Measurements from ENCODE around the gene SIAH2. TPM values are rescaled to one million over a fixed set of nuclear protein-coding genes. Genes with fewer than 3 reads are reported as not detected.

SIAH2 gene
- total RNA-seq, 2 donors from 2014 or later = 30.6 to 37.6 TPM

DNA sequence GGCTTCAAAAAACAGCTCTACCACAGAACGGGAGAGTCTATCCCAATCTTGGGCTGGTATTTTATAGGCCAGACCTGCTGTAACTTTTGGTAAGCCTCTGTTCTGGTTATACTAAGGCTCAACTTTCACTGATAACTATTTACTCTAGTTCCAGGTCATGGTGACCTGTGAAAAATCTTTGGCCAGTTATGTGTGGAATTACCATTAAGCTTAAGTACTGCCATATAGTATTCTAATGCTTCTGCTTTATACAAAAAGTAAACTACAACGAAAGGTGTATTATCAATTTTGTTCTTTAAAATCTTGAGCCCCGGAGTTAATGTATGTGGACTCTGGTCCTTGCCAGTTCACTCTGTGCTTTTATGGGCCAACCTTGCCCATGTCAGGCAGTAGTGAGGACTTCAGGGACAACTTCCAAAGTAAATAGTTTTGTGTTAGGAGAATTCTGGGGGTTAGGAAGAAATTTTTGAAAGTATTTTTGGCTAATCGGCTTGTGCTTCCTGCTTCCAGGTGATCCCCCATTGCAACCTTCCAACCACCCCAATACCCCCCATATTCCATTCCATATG, 6.4 kb downstream of the SIAH2 start:
- intact Hi-C loops (cut with DNase I) = no loop called here

DNA sequence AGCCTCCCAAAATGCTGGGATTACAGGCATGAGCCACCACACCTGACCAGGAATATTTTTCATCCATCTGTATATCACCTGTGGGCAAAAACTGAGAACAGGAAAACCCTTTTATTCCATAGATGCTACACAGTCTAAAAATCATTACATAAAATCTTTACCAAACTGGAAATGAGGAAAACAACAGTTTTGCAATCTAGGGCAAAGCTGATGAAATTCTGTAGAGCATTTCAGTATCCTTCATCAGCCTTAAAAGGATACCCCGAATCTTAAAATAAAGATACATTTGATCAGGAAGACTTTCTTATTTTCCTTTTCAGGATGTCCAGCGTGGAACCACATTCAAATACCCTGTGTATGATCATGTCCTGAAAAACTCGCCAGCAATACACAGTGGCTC, 7.1 kb downstream of the SIAH2 start:
- intact Hi-C loops (cut with DNase I) = no loop called here
- DNase-seq (ENCODE audit: low spot score) = no peak

More for the DNA sequence above, 6.4 kb downstream of the SIAH2 start:
- no peak for DNase-seq (ENCODE audit: low spot score)

DNA sequence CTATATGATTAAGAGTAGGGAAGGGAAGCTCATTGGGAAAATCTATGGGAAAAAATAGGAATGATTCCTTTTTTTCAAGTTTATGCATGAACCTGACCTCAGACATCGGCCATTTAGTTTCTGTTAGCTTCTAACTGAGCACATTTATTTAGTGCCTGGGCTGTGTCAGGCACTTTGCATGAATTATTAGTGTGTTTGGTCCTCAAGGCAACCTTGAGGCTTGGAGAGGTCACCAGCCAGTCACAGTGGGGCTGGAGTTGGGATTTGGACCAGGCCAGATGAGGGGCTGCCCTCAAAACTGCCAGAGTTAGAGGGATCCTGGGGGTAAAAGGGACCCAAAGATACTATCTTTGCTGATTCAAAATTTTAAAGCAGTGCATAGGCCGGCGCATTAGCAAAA, 8.1 kb downstream of the SIAH2 start:
- intact Hi-C loops (cut with DNase I) = no loop called here
- DNase-seq (ENCODE audit: low spot score) = no peak

DNA sequence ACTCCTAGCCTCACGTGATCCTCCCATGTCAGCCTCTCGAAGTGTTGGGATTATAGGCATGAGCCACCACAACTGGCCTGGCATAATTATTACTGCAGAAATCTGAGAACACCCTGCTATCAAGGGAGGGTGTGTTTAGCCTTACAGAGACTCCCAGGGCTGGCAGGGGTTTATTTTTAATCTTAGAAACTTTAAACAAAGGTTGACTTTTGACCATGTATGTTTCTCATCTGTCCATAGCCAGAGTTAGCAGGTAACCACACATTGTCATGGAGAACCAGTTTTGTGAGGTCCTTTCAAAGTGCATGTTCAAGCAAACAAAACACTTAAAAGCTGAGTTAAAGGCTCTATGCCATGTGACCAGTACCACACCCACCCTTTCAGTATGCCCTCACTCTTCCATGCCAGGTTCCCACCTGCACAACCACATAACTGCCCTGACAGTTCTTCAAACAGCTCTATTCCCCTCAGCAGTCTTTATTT, 11.1 kb downstream of the SIAH2 start:
- no peak for DNase-seq (ENCODE audit: low spot score)
- intact Hi-C loops (cut with DNase I) = no loop called here

DNA sequence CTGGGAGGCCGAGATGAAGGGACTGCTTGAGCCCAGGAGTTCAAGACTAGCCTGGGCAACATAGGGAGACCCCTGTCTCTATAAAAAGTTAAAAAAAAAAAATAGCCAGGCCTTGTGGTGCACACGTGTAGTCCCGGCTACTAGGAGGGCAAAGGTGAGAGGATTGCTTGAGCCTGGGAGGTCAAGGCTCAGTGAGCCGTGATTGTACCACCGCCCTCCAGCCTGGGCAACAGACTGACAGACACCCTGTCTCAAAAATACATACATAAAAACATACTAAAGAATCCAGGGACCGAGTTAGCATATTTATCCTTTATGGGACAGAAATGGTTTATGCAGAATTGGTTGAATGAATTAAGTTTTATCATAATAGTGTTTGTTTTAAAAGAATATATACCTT, 13.7 kb downstream of the SIAH2 start:
- intact Hi-C loops (cut with DNase I) = no loop called here
- DNase-seq (ENCODE audit: low spot score) = no peak

DNA sequence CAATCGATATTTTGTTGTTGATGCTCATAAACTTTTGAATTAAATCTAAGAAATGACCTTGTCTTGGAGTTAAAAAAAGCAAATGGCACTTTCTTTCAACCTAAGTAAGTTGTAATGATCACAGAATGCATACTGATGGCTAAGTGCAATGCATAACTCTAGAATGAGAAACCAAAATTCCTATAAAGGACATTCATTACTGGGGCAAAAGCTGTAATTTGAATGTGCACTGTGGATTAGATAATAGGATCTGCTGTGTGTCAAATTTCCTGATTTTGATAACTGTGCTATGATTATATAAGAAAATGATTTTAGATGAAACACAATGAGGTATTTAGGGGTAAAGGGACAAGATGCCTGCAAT, 14.3 kb downstream of the SIAH2 start:
- intact Hi-C loops (cut with DNase I) = no loop called here
- no peak for DNase-seq (ENCODE audit: low spot score)

DNA sequence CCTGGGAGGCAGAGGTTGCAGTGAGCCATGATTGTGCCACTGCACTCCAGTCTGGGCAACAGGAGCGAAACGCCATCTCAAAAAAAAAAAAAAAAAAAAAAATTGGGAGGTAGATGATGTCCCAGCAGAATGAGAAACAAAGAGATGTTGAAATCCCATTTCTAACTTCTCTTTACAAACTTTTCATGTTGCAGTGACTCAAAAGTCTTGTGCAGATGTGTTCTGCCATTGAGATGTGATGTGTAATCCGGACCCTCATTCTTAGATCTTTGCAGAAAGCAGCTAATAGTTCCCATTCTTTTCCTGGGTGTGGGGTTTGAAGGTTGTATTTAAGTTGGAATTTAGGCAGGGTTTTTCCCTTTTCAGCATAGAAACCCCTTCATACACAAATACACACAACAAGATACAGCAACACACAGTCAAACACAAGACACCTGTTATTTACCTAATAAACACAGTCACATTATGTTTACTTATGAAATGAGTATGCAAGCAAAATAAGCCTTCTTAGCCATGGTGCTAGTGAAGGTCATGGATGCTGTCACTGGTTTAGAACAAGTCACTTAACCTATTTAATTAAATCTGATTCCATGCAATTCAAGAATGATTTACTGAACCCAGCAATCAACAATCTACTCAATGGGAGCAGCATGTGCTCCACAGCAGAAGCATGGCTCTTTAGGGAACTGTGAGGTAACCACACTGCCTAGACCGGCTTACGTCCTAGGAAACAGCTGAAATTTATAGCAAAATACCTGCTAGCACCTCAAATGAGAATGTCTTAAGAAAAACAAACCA, 14.9 kb downstream of the SIAH2 start:
- DNase-seq (ENCODE audit: low spot score) = no peak
- intact Hi-C loops (cut with DNase I) = no loop called here

DNA sequence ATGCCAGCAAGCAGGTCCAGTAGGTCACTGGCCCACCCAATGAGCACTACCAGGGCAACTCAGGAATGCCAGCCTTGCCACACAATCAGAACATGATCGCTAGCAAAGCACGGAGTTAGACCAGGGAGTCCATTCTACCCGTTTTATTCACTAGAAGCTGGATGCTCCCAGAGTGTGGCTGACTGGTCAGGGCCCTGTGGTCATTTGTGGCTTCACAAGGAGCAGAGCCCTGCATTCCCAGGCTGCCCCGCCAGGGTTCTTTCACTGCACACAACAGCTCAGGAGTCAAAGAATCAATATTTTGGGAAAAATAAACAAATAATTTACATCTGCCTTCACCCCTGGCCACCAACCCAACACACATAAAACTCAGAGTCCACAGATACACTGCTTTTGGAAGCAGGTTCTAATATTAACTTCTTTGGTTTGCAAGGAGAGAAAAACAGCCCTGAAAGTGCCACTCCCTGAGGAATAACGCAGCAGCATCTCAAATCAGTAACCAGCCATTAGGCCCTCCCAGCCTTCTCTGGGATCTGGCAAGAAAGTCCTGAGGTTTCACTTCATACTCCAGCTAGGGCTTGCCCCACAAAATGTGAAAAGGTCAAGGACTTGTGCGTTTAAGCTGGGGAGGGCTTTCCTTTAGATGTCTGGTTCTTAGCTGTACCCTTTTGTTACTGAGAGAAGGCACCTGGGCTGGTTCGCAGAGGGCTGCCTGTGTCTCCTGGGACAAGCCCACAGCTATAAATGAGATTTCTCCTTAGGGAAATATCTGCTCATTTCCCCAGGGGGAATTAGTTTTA, 16.0 kb downstream of the SIAH2 start:
- DNase-seq (ENCODE audit: low spot score) = no peak
- intact Hi-C loops (cut with DNase I) = no loop called here

DNA sequence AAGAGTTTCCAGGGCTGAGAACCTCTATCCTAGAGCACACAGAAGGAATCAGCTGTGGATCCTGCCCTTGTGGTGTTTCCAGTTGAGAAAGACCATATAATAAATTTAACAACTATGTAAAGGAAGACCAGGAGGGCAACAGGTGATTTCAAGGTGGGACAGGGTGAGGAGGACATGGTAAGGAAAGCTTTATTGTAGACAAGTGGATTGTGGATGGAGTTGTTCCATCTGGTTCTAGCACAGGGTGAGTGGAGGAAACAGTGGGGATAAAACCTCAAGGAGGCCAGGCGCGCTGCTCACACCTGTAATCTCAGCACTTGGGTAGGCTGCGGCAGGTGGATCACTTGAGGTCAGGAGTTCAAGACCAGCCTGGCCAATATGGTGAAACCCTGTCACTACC, 17.1 kb downstream of the SIAH2 start:
- DNase-seq (ENCODE audit: low spot score) = no peak
- intact Hi-C loops (cut with DNase I) = no loop called here

DNA sequence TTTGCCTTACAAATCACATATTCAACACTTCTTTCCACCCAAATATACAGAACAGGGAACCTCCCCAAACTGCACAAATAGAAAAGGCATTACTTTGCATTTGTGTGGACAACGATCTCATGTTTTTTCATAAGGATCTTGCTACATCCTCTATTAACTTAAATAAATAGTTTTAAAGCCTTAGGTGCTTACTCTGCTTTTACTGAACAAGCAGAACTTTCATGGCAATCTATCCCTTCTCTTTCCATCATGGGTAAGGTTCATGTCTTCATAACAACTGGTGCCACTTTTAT, 18.1 kb downstream of the SIAH2 start:
- DNase-seq (ENCODE audit: low spot score) = no peak
- intact Hi-C loops (cut with DNase I) = no loop called here

DNA sequence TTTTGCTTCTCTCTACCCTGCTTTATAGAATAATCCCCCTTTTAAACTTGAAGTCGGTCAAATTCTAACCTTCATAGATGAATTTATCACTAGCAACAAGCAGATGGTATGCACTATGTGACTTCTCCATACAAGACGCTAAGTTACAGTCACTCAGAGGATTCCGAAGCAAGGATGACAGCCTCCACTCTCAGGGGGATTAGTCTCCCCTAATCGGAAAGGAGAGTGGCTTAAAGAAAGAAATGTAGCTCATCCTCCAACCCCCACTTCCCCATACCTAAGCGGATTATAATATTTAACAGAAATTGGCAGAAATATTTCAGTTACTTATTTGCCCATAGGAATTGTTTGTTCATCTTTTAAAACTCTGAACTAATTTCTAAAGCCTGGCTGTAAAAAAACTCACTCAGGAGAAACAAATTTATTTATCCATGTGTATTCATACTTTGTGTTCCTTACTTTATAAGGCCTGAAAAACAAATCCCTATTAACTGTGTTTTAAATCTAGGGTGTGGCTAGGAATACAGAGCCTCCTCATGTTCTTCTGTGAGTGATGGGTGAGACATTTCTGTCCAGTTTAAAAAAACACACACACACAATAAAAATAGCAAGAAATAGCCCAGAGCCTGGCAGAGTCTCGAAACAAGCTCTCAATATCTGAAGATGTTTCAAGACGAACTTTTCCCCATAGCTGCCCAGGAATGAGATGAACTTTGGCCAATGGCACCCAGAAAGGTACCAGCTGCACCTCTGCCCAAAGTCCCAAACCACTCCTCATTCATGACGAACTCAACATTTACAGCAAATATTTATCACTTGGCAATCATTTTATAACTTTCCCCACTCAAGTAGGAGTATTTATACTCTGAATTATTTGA, 18.7 kb downstream of the SIAH2 start:
- intact Hi-C loops (cut with DNase I) = no loop called here
- DNase-seq (ENCODE audit: low spot score) = no peak

DNA sequence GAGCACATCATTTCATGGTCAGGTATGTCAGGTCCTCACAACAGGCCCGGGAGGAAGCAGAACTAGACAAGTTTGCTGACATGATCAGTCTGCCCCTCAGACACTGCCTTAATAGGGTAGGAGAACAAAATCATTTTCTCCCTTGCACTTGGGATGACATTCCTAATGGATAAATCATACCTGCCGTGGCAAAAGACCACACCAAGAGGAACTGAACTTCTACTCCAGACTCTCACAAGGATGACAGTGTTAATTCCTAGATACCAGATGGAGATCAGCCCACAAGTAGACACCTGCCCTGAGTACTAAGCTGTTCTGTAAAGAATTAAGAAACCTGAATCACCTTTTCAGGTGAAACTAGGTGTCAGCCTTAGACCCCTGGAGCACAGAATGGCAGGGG, 19.5 kb downstream of the SIAH2 start:
- DNase-seq (ENCODE audit: low spot score) = no peak
- intact Hi-C loops (cut with DNase I) = no loop called here

DNA sequence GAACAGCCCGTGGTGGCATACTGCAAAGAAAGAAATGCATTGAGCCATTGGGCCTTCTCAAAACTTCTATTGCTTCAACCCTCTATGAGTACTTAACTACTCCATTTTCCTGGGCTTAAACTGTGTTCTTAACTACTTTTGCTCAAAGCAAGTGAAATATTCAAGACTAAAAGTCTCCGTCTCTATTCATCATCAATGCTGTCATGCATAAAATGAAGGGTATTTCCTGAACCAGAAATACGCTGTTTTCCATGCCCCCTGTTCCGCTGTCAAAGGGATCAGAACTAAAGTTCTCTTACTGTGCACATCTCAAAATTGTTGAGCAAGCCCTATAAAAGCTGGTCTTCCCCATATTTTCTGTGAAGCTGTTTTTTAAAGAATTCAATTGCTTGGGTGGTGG, 20.3 kb downstream of the SIAH2 start:
- intact Hi-C loops (cut with DNase I) = no loop called here
- DNase-seq (ENCODE audit: low spot score) = no peak

DNA sequence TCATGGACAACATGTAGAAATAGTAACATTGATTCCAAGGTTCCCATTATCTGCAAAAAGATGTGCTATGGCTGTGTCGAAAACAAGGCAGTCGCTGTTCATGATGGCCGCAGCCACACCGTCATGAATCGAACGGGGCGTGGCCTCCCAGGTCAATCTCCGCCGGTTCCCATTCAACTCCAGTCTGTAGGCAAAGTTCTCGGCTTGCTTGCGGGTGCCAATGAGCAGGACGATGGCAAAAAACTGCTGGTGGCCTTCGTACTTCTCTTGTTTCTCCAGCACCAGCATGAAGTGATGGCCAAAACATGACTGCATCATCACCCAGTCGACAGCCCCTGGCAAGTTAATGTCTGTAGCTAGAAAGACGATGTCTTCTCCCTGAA, 20.8 kb downstream of the SIAH2 start:
- intact Hi-C loops (cut with DNase I) = no loop called here
- no peak for DNase-seq (ENCODE audit: low spot score)

DNA sequence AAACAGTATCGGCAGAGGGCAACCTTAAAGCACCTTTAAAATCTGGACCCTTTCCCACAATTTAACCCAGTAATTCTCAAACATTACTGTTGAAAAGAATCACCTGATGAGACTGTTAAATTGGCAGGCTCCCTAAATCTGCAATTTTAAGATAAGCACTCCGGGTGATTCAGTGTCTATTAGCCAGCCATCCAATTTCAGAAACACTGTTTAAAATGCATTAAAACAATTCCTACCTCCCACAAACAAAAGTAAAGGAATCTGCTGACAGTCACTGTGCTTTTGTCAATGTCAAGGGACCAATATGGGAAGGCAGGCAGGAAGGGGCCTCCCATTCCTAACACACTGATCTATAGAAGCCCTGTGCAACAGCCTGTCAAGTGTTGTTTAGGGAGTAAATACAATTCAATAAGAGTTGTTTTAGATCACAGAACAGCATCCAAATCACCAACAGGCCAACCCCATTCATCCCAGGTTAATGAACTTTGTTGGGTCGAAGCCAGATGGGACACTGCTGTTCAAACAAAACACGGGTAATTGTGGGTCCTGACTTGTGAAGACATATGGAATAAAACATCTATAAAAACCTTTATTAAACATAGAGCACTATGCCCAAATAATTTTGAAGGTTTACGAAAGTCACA, 21.4 kb downstream of the SIAH2 start:
- no peak for DNase-seq (ENCODE audit: low spot score)
- intact Hi-C loops (cut with DNase I) = no loop called here

DNA sequence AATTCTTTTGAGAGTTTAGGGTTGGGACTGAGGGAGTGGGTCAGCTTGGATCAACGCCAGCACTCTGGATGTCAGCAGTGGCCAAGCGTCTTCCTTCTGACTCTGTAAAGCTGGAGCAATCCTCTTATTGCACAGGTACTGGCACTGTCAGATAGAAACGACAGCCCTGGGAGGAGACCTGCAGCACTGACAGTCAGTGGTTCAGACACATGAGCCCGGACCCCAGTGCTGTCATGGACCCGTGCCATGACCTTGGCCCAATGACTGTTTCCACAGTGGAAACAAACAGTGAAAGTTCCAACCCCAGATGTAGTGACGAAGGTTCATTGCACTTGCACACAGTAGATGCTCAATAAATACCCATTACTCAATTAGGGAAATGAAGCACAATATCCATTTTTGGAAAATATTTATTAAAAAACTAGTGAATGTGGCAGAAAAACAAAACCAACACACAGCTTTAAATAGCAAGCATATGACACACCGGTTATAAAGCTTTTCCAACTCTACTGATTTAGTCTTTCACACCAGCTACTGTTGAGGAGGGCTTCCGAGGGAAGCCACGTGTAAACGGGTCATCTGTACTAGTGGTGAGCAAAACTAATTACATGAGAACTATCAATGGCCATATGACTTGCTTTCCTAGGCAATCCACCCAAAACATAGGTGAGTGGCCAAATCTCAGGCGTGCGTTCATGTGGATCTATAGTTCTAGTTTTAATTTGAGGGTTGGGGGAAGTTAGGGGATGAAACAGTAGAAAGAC, 22.1 kb downstream of the SIAH2 start:
- no peak for DNase-seq (ENCODE audit: low spot score)
- intact Hi-C loops (cut with DNase I) = no loop called here

DNA sequence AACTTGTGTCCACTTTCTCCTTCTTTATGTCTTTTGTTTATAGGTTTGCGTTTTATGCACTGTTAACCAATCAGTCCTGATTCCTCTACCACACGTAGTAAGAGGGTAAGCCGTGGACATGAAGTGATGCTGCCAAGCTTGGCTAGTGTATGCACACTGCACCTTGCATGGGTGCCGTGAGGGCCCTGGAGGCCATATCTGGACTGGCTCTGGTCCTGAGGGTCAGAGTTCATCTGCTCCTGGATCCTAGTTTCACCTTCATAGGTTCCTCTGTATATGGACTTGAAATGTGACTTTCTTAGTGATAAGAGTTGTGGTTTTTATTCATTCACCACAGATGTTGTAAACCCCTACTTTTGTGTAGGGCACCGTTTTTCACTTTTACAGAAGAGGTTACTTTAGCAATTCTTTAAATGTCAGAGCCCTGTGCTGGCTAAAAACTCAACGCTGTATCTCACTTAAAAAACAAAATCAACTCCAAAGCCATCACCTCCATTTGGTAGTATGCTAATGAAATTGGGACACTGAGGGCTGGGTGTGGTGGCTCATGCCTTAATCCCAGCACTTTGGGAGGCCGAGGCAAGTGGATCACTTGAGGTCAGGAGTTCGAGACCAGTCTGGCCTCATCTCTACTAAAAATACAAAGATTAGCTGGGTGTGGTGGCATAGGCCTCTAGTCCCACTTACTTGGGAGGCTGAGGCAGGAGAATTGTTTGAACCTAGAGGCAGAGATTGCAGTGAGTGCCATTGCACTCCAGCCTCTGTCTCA, 22.9 kb downstream of the SIAH2 start:
- no peak for DNase-seq (ENCODE audit: low spot score)

More for the DNA sequence above, 22.9 kb downstream of the SIAH2 start:
- intact Hi-C loops (cut with DNase I) = no loop called here

All from posterior vena cava (tissue), 2 donors.